ENCODE measurements around the gene UBE2L5.
A peak's percentile ranks its signal among the peaks of the same experiment; 100 is the strongest.
"Not testable (repeated sequence)": the region's sequence is repeated elsewhere in the genome, so short reads cannot be mapped to it uniquely, and the experiment has no call there.

Gene UBE2L5

GRCh38 chr13:30437177-30437576, 14.9 kb downstream of the UBE2L5 start:
- DNase-seq (ENCODE audit: extremely low read depth in 1 of 2, low read depth in 1 of 2) = no peak

DNA sequence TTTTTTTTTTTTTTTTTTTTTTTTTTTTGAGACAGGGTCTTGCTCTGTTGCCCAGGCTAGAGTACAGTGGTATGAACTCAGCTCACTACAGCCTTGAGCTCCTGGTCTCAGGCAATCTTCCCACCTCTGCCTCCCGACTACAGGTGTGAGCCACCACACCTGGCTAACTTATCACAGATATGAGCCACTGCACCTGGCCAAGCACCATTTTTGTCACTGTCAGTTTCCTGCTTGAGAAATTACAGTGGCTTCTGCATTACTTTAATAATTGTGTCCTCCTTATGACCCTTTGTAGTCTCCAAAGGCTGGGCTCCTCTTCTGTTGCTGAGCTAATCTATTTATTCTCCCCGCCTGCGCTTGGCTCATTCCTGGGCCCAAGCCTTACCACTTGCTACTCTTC, 16.0 kb downstream of the UBE2L5 start:
- no peak for DNase-seq (ENCODE audit: extremely low read depth in 1 of 2, low read depth in 1 of 2)

GRCh38 chr13:30440910-30441703, 18.8 kb downstream of the UBE2L5 start:
- no peak for DNase-seq (ENCODE audit: extremely low read depth in 1 of 2, low read depth in 1 of 2)

GRCh38 chr13:30442926-30443325, 20.6 kb downstream of the UBE2L5 start:
- no peak for DNase-seq (ENCODE audit: extremely low read depth in 1 of 2, low read depth in 1 of 2)

DNA sequence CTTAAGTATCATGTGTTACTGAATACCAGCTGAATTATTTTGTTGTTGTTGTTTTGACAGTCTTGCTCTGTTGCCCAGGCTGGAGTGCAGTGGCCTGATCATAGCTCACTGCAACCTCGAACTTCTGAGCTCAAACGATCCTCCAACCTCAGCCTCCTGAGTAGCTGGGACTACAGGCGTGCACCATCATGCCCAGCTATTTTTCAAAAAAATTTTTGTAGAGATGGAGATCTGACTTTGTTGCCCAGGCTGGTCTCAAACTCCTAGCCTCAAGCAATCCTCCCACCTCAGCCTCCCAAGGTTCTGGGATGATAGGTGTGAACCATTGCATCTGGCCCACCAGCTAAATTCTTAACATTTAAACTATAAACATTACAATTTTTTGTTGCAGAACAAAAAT, 21.2 kb downstream of the UBE2L5 start:
- not testable (repeated sequence) for DNase-seq (ENCODE audit: extremely low read depth in 1 of 2, low read depth in 1 of 2)

- DNase-seq (ENCODE audit: extremely low read depth in 1 of 2, low read depth in 1 of 2) = no peak
Measured at GRCh38 chr13:30443957-30444404, 21.7 kb downstream of the UBE2L5 start.

- DNase-seq (ENCODE audit: extremely low read depth in 1 of 2, low read depth in 1 of 2) = no peak
Measured at GRCh38 chr13:30446126-30446500, 23.8 kb downstream of the UBE2L5 start.

DNA sequence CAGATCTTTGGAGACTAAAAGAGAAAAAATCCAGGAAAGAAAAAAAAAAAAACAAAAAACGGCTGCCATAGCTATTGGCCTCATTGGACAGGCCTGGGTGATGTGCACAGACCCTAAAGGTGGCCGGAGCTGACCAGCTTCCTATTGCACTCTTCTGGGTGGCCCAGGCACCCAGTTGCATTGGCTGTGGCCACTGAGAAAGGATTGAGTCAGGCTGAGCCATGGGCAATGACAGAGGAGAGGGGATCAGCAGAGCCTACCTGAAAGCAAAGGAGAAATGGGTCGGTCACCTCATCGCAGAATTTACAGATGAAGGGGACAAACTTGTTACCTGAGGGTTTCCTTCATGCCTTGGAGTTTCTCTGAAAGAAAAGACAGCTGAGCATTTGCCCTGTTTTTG, 26.1 kb downstream of the UBE2L5 start:
- no peak for DNase-seq (ENCODE audit: extremely low read depth in 1 of 2, low read depth in 1 of 2)

GRCh38 chr13:30450066-30450465, 27.8 kb downstream of the UBE2L5 start:
- DNase-seq (ENCODE audit: extremely low read depth in 1 of 2, low read depth in 1 of 2) = no peak

DNA sequence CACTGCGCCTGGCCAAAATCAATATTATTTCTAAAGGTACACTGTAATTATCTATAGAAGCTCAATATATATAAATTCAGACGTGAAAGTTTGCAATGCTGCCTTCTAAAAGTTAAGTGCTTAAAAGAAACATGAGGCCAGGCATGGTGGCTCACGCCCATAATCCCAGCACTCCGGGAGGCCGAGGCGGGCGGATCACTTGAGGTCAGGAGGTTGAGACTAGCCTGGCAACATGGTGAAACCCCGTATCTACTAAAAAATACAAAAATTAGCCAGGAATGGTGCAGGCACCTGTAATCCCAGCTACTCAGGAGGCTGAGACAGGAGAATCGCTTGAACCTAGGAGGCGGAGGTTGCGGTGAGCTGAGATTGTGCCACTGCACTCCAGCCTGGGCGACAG, 29.2 kb downstream of the UBE2L5 start:
- DNase-seq (ENCODE audit: extremely low read depth in 1 of 2, low read depth in 1 of 2) = not testable (repeated sequence)

DNA sequence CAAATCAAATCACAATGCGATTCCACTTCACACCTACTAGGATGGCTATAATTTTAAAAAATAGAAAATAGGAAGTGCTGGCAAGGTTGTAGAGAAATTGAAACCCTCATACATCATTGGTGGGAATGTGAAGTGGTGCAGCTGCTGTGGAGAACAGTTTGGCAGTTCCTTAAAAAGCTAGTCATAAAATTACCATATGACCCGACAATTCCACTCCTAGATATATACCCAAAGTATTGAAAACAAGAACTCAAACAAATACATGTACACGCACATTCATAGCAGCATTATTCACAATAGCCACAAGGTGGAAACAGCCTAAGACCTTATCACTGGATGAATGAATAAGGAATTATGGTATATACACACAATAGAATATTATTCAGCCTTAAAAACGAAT, 31.4 kb downstream of the UBE2L5 start:
- DNase-seq (ENCODE audit: extremely low read depth in 1 of 2, low read depth in 1 of 2) = no peak

DNA sequence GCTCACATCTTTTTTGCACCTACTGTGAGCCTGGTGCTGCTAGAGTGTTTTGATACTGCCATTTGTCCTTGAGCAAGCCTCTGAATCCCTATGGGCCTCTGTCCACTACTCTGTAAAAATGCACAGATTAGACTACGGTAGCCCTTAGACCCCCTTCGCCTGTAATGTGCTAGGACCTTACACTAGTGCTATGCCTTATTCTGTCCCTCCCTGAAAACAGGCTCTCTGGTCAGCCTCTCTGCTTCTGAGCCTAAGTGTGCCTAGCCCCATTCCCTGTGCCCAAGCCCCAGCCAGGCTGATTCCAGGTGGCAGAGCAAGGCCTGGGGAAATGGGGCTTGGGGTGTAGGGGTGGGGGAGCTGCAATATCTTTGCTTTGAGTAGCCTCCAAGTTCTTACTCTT, 32.7 kb downstream of the UBE2L5 start:
- no peak for DNase-seq (ENCODE audit: extremely low read depth in 1 of 2, low read depth in 1 of 2)

- no peak for DNase-seq (ENCODE audit: extremely low read depth in 1 of 2, low read depth in 1 of 2)
Measured at GRCh38 chr13:30456290-30456689, 34.0 kb downstream of the UBE2L5 start.

DNA sequence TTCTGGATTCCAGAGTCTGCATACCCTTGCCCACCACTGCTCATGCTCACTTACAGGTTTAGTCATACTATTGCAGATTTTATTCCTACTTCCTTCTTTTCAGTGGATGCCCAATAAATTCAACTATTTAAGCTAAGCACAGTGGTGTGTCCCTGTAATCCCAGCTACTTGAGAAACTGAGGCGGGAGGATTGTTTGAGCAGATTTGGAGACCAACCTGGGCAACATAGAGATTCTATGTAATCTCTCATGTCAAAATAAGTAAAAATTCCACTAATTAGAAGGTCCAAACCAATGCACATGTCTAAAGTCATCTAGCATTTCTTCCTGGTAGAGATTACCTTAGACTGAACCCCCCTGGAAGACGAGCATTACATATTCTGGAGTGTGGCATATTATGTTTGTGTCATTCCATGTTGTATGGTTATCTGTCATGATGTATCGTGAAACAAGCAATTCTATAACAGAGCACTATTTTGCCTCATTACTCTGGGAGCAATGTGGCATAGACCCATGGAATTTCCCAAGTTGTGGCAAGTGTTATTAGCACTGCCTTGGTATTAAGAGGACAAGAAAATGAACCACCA, 35.1 kb downstream of the UBE2L5 start:
- no peak for DNase-seq (ENCODE audit: extremely low read depth in 1 of 2, low read depth in 1 of 2)

- not testable (repeated sequence) for DNase-seq (ENCODE audit: extremely low read depth in 1 of 2, low read depth in 1 of 2)
Measured at GRCh38 chr13:30461279-30462066, 39.2 kb downstream of the UBE2L5 start.

DNA sequence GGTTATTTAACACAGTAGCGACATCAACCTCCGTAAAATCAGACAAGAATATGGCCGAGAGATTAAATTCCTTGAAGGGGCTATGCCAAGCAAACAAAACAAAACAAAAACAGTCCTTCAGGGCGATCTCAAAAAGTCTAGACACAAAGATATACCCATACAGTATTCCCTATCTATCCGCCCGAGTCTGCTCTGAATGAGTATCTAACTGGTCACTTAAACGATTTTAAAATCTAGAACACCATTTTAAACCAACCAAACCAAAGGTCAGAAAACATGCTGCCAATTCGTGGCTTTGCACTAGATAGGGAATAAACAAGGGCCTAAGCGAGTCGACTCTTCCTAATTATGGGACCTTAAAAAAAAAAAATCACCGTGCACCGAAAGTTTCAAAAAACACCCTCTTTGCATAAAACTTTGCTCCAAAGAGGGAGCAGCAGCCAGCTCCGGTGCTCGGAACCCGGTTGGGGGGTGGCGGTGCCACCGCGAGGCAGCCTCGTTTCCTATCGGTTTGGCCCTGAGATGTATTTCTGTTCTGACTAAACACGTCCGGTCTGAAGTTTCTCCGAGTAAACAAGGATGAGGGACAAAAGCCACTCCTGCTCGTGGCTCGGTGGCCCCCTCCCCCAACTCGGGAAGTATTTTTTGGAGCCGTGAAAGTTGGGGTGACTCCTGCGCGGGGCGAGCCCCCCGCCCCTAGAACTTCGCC, 41.6 kb downstream of the UBE2L5 start:
- DNase-seq (ENCODE audit: extremely low read depth in 1 of 2, low read depth in 1 of 2) = peak; percentile 19 to 48

DNA sequence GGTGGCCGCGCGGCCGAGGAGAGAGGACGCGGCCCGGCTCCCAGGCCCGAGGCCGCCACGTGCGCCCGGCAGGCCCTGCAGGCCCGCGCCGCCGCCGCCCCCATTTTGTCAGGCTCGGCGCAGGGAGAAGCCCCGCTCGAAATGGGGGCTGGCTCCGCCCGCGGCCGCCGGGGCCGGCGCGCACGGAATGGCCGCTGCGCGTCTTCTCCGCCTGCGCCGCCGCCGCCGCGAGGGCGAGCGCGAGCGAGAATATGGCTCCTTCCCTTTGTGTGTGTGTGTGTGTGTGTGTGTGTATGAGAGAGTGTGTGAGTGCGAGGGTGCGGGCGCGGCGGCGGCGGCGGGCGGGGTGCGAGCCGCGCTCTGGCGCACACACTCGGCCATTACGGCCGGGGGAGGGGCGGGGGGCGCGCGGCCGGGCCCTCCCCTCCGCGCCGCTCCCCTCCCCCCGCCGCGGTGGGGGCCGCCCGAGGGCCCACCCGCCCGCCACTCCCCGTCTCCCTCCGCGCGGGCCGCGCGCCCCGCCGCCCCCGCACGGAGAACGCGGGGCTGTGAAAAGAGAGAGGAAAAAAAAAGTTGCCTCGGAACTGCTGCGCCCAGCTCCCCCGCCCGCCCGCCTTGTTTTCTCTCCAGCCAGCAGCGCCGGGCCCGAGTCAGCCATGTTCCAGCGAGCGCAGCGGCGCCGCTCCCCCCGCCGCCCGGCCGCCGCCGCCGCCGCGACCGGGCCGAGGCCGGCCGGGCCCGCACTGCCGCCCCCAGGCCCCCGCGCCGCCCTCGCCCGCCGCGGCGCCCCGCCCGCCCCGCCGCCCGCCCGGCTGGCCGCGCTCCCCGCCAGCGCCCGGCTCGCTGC, 42.4 kb downstream of the UBE2L5 start:
- peak; percentile 61 for DNase-seq (ENCODE audit: extremely low read depth in 1 of 2, low read depth in 1 of 2)

DNA sequence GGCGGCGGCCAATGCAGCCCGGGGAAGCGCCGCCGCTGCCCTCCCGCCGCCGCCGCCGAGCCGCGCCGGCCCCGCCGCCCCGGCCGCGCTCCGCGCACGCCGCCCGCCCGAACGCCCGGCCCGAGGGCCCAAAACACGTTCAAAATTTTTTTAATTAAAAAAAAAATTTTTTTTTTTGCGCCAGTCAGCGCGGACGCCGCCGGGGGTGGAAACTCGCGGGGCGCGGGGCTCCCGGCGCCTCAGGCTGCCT, 43.0 kb downstream of the UBE2L5 start:
- DNase-seq (ENCODE audit: extremely low read depth in 1 of 2, low read depth in 1 of 2) = peak in 1 of 2 donors; percentile 1

DNA sequence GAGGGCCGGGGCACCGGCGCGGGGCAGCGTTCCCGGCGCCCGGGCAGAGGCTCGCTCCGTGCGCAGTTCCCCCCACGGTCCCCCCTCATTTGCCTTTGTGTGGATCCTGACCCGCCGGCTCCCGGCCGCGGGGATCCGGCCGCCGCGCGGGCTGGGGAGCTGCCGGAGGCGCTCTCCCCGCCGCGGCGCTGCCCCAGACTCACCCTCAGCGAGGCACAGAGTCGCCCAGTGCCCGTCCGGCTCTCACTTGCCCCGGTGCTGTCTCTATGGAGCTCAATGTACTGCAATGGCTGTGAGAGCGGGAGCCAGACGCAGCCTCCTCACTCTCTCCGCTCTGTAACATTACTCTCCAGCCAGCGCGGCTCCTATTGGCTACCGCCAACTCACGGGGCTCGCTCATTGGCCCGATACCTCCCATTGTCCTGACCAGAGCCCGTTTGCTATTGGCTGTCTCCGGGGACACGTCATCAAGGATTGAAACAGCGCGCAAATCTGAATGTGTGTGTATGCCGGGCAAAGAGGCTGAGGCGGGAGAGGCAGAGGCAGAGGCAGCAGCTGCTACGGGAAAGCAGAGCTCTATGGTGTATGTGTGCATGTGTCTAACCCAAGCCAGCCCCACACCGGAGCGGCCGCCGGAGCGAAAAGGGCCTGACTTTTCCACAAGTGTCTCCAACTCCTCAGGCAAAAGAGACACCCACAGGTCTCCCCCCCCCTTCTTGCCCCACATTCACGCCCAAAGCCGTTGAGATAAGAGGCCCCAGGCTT, 43.5 kb downstream of the UBE2L5 start, which contains the start of gene HMGB1:
TSS of gene HMGB1 (minus strand) at position 344 of the 765 bp plus-strand sequence. CDS start 2,256 bp downstream, outside the sequence.
- peak; percentile 89 to 96 for DNase-seq (ENCODE audit: extremely low read depth in 1 of 2, low read depth in 1 of 2)

GRCh38 chr13:30466358-30466714, 44.0 kb downstream of the UBE2L5 start:
- DNase-seq (ENCODE audit: extremely low read depth in 1 of 2, low read depth in 1 of 2) = no peak

Measured in activated CD8-positive, alpha-beta memory T cell treated with anti-CD3 and anti-CD28 coated beads for 1 hour (primary cell).